HG03439 (cell line): ENCODE measurements around the gene BNIP5.

ENCODE experiments used
- ATAC-seq: cut with Tn5 transposase; IDR thresholded peaks from one replicate; pipeline ENCODE4 v1.9.1; 2021; ENCODE audit warnings: mild to moderate bottlenecking, moderate library complexity; ENCODE audit not compliant: unreplicated experiment

The BNIP5 gene

DNA sequence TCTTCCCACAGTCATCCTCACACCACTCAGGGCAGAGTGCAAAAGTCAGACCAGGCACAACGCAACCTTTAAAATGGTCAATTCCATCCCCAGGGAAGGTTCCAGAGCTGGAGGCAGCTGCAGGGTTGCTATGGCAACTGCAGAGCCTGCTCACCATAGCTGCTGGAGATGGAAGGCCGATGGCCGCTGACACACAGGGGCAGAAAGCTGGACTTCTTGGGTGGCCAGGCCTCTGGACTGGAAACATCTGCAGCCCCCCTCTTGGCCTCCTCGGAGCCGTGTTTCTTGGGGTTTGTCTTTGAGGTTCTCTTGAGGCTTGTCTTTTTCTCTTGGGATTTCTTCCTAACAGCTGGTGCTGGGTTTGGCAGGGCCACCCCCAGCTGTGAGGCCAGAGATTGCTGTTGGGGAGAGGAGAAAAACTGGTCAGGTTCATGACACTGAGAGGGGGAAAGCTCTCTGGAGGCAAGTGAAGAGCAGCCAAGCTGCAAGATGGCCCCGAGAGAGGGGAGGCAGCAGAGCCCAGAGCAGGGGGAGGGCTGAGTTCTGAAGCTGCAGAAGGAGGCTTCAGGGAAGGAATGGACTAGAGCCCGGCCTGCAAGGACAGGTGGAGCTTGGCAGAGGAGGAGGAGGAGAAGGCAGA lies 10.2 kb downstream of the BNIP5 start:
- no peak for ATAC-seq

DNA sequence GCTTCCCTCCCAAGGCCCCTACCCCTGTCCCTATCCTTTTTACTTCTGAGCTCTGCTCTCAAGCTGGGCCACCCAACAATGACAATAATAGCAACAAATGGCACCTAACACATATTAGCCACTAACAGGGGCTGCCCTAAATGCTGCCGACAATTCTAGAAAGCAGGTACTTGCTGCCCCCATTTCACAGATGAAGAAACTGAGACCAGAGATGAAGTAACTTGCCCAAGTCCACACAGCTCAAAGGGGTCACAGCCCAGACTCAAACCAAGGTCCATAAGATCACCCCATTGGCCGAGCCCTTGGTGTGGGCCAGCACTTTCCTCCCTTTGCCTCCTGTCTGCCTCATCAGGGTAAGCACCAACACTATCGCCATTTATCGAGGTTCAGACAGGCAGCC lies 12.0 kb downstream of the BNIP5 start:
- ATAC-seq, result no peak

DNA sequence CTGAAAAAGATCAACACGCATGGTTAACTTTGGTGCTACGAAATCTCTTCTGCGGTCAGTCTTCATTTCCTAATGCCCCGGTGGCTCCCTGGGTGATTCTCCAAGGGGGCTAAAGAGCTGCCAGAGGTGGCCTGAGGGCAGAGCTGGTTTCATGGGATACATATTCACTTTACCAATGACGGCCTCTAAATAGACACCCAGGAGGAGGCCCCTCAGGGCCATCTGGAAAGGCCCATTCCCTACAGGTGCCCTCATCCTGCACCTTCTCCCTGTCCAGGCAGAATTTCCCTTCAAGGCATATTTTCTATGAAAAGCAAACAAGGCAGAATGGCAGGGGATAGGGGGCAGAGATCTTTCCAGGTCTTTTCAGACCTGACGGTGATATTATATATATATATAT lies 12.5 kb downstream of the BNIP5 start:
- no peak for ATAC-seq

DNA sequence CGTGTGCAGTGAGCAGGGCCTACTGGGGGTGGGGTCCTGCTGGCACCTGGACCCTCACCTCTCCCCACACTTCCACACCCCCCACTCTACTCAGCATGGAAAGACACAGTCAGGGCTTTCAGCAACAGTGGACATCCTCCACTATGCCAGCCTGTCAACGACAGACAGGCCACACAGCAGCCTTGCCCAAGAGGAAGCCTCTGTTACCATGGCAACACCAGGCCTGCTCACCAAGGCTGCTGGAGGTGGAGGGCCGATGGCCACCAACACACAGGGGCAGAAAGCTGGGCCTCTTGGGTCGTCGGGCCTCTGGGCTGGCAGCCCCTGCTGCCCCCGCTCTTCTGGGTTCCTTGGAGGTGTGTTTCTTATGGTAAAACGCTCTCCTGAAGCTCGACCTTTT lies 13.6 kb downstream of the BNIP5 start:
- ATAC-seq, result no peak

DNA sequence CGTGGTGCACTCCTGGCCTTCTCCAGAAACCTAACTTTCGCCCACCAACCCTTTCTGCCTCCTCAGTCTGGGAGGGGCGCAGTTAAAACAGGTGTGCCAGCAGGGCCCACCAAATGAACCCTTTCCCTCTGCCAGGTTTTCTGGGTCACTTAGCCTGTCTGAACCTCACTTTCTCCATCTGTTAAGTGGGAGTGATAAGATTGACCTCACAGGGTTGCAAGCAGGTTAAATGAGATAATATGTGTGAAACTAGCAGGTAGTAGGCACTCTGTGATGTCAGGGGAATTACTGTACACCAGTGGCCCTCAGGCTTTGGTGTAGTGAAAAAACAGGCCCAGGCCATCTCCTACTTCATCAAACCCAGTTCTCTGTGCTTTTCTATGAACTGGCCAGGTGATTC lies 14.1 kb downstream of the BNIP5 start:
- ATAC-seq, result no peak

DNA sequence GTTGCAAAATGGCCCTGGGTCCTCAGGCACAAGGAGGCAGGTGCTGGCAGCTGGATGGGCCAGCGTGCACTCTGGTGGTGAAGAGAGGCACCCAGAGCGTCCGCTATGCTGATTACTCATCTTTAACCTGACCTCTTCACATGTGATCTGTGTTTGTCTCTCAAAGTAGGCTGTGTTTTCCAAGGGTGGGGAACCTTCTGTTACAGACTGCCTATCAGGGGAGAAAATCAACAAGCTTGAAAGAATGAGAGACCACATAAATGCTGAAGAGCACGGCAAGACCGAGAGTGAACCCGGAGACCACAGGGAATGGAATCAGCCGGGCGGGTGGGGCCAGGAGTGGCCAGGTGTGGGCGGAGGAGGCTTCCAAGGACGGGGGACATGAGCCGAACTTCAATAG lies 16.2 kb downstream of the BNIP5 start:
- no peak for ATAC-seq

DNA sequence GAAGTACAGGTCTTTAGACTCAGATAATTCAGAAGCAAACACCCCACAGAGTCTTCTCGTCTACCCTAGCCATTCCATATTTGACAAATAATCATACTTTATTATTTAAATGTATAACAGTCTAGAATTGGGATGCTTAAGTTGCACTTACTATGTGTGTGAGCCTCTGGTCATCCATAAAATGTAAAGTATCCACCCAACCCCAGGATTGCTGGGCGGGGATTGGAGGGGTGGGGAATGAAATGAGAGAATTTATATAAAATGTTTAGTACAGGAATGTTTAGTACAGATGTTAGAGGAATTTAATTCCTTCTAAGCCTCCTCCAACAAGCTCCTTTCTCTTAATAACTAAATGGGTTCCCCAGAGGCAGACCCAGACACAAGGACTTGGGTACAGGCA lies 16.9 kb downstream of the BNIP5 start:
- no peak for ATAC-seq

DNA sequence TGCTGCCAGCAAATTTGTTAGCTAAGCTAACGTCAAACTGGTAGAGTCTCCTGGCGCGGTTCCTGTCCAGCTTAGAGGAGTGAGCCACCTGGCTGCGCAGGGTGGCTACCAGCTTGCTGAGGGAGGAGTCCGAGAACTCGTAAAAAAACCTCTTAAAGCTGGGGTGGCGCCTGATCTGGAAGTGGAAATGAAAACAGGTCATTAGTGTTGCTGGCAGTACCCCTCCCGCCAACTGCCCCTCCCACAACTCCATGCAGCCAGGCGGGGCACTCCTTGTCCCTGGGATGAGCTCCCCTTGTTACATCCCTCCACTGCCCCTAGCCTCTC lies 17.3 kb downstream of the BNIP5 start:
- ATAC-seq, result no peak

DNA sequence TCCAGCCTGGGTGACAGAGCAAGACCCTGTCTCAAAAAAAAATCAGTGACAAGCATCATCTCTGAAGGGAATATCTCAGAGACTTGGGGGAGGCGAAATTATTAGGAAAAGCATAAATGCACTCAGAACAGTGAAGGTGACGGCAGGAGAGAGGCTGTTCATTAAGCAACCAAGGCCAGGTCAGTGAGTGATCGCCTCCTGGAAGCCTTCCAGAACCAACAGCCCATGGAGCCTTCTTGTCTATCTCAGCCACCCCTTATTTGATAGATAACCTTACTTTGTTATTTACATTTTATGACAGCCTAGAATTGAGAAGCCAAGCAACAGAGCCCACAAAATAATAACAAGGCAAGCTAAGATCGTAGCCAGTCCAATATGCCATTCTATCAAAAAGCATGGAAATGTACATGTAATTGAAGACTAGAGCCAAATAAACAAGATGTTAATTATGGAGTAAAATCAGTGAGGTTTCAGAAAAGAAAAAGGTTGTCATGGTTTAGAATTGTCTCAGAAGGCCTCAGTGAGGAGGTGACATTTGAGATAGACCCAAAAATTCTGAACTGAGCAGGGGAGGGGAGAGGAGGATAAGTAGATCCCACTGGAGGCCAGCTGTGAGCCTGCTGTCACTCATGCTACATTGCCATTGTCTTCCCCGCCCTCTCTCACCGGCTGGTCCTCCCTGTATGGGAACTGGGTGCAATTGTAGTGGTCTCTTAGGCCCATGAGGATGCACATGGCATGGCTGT lies 17.8 kb downstream of the BNIP5 start:
- no peak for ATAC-seq

DNA sequence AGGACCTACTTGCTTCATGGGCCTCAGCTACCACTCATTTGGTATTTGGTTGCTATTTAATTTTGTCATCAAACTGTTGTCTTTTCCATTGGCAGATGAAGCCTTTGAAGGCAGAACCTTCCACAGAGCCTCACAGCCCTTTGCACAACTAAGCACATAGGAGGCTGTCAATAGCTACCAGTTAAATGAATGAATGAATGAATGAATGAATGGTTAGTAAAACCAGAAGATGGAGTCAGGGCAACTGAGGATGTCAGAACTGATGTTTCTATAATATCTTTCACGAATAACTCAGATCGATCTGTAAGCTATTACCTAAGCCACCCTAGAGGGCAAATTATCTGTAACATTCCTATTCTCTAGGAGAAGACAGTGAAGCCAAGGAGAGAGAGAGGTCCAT lies 19.1 kb downstream of the BNIP5 start:
- ATAC-seq, result no peak

DNA sequence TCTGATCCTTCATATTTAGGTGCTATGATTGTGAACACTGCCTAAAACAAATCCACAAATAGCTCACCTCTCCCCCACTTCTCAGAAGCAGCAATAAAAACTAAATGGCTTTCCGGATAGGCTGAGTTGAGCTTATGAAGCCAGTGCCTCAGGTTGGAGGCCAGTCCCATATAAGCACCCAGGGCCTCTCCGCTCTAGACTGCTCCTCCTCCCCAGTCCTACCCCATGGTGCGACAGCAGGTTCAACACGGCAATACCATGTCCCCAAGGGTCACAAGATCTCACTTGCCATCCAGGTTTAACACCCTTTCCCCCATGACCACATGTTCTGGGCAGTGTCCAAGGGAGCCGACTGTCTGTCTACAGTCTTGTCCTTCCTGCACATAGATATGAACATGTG lies 20.8 kb downstream of the BNIP5 start:
- no peak for ATAC-seq

DNA sequence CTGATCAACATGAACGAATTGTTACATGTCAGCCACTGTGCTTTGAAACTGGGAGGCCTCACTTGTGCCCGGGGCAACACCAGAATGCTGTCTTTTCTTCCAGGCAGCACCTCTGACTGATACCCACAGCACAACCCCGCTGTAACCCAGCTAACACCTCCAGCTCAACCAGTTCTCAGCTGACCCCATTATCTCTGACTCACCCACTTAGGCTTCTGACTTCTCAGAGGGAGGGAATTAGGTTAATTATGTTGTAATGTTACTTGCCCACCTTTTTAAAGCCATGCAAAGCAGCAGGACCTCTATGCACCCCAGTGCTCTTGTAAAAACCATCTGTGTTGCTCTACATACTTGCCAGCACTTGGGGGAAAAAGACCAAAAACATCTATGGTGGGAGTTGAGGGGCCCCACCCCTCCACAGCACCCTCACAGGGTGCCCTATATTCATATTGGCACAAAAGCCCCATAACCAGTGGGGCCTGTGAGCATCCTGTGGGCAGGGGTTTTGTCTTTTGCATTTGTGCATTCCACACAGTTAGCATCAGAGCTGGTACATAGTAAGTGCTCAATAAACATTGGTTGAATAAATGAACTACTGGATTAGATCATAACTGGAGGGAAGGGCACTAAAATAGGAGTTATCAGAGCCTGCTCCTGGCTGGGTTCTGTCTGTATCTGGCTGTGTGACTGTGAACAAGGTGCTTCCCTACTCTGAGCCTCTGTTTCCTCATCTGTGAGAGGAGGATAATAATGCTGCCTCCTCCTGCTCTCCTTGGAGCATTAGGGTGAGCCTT lies 22.3 kb downstream of the BNIP5 start:
- ATAC-seq, result no peak

DNA sequence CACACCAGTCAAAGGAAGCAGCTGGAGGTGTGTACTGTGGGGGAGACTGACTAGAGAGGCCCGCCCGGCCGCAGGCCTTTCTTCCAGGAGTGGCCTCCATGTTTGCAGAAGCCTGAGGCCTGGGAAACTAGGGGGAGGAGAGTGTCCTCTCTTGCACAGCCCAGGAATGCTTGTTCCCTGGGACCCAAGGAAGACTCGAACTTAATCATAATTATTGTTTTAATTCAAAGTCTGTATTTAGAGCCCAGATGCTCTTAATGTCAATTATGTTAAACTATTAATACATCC lies 23.1 kb downstream of the BNIP5 start:
- ATAC-seq, result no peak

DNA sequence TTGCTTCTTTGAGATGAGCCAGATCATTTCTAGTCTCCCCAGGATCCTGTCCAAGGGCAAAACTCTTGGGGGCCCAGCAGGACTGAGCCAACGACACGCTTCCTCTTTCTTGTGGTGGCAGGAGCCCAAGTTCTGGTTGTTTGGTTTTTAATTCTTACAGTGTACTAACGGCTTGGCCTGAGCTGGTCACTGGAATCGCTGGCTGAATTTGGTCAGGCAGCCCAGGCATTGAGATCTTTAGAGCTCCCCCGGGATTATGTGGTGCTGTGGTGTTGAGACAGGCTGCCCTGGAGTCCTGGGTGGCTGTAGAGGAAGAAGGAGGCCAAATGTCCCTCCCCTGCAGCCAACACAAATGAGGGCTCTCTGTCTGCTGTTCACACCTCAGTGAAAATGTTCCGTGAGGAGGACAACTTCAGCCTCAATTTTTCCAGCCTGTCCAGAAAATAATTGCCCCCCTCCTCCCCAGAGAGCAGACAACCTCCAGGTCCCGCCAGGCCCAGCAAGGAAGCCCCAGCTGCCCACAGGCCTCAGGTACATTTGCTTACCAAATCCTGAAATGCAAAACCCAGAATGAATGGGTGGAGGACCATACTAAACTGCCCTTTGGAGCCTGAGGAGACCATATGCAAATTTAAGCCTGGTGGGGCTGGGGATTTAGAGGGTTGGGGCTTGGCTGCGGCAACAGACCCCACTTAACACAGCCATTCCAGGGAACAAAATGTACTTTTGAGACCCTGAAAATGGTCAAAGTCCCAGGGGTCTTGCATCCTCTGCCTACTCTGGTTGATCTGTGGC lies 23.6 kb downstream of the BNIP5 start:
- no peak for ATAC-seq

DNA sequence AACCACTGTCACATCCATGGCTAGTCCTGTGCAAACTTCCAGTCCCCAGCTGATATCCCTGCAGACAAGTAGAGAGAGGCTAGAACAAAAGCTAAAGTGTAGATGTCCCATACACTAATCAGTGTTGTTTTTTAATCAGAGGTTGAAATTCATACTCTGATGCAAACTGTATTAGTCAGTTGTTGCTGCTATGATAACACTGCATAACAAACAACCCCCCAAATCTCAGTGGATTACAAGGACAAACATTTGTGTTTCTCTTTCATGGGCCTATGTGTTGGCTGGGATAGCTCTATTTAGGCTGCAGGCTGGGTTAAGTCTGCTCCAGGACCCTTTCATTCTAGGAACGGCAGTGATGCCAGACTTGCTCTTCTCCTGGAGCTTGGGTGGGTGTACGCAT lies 26.8 kb downstream of the BNIP5 start:
- no peak for ATAC-seq

DNA sequence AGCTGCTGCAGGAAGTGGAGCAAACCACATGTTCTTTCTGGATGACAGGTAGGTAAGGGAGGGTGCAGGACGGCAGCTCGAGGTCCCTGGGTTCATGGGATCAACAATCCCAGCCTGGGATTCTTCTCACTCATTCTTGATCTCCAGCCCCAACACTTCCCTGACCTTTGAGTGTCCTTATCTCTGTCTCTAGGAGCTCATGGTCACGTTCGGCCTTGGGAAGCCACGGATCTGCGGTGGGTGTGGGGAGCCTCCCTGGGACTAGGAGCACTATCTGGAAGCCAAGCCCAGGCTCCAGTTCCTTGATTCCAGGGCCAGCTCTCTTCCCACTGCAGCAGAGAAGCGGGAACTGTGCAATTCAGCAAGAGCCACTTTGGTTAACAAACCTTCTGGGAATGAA lies 27.5 kb downstream of the BNIP5 start:
- ATAC-seq, result no peak

DNA sequence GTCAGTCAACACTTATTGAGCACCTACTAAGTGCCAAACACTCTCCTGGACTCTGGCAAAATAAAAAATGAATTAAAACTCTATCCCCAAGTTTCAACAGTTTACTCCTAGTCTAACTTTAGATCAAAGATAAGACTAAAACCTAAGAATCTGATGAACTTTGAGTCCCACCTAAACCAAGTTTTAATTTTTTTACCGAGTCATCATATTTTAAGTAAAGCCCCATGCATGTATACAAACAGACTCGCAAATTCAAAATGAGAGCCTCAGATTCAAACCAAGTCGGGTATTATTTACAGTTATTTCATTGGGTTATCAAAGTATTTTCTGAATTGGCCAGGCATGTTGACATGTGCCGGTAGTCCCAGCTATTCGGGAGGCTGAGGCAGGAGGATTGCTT lies 28.2 kb downstream of the BNIP5 start:
- no peak for ATAC-seq

DNA sequence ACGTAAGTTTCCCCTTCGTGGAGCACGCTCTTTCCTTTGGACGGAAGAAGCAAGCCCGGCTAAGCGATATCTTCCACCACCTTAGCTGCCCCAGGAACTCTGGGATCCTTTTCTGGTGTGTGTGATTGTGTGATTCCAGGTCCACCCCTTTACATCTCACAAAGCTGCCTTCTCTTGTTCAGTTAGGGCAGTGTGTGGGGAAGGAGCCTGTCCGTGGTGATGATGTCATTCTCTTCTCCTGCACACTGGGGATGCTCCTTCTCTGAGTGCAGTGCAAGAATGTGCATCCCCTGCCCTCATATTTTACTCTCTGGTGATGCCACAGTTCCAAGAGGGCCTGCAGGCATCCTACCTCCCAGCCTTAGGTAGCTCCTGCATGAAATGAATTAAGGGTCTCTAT lies 30.3 kb downstream of the BNIP5 start:
- no peak for ATAC-seq

DNA sequence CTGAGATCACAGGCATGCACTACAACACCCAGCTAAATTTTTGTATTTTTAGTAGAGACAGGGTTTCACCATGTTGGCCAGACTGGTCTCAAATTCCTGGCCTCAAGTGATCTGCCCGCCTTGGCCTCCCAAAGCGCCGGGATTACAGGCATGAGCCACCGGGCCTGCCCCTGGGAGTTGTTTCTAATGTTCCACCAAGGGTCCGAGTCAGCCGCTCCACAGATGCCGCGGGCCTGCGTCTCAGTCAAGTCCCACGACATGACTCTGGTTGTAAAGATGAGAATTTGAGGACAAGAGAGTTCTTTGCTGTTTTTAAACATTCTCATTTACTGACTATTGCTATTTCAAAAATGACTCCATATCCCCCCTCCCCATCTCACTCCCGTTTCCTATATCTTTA lies 30.8 kb downstream of the BNIP5 start:
- ATAC-seq, result no peak

DNA sequence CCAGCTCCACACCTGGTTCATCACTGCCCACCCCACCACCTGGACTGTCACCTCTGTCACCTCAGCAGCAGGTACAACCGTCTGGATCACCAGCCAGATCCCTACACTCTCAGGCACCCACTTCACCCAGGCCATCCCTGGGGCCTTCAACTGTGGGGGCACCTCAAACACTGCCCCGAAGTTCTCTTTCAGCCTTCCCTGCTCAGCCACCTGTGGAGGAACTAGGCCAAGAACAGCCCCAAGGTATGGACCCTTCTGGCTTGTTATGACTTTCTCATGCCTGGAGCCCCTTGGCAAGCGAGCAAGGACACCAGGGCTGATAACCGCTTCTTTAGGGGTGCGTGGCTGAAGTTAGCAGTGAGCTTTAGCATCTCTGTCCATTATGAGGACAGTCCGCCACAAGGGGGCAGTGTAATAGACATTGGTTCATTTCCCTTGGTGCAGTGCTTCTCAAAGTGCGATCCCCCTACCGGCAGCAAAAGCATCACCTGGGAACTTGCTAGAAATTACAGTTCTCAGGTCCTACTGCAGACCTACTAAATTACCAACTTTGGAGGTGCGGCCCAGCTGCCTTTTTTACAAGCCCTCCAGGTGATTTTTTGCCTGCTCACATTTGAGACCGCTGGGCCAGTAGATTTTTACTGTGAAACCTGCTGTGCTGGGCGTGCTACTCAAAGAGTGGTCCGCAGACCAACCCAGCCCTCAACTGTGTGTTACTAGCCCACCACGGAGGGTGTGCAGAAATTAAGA lies 34.3 kb downstream of the BNIP5 start:
- ATAC-seq, result no peak

DNA sequence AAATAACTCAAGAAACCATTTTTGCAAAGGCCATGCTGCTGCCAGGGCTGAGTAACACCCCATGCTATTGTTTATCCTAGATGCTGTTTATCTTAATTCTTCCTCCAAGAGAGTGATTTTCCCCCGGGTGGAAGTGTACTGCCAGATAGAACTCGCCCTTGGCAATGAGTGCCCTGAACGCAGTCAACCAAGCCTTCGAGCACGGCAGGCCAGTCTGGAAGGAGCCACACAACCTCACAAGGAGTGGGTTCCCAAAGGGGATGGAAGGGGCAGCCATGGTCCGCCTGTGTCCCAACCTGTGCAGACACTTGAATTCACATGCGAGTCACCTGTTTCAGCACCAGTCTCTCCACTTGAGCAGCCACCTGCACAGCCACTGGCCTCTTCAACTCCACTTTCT lies 34.9 kb downstream of the BNIP5 start:
- no peak for ATAC-seq
